Astrocyte (in vitro differentiated cells and primary cell): ENCODE measurements around the gene CD1D.

Experiments
- CTCF ChIP-seq: IDR thresholded peaks from 2 replicates; pipeline ENCODE4 v1.5.1; 2011; ENCODE audit warnings: low read depth, mild to moderate bottlenecking, inconsistent platforms, low read length, moderate library complexity; ENCODE audit not compliant: insufficient read depth
- EZH2 ChIP-seq: IDR thresholded peaks from 2 replicates; pipeline ENCODE4 v1.6.1; 2012; ENCODE audit warnings: mild to moderate bottlenecking, low read length, inconsistent platforms; ENCODE audit not compliant: insufficient read depth

GRCh38 chr1:158147401-158147800, 33.3 kb upstream of the CD1D start:
- TF ChIP-seq CTCF, result no peak
- no peak for TF ChIP-seq EZH2
